Measurements from ENCODE around the gene PRF1.
"Not testable (repeated sequence)": the region's sequence is repeated elsewhere in the genome, so short reads cannot be mapped to it uniquely, and the experiment has no call there.

Gene PRF1

DNA sequence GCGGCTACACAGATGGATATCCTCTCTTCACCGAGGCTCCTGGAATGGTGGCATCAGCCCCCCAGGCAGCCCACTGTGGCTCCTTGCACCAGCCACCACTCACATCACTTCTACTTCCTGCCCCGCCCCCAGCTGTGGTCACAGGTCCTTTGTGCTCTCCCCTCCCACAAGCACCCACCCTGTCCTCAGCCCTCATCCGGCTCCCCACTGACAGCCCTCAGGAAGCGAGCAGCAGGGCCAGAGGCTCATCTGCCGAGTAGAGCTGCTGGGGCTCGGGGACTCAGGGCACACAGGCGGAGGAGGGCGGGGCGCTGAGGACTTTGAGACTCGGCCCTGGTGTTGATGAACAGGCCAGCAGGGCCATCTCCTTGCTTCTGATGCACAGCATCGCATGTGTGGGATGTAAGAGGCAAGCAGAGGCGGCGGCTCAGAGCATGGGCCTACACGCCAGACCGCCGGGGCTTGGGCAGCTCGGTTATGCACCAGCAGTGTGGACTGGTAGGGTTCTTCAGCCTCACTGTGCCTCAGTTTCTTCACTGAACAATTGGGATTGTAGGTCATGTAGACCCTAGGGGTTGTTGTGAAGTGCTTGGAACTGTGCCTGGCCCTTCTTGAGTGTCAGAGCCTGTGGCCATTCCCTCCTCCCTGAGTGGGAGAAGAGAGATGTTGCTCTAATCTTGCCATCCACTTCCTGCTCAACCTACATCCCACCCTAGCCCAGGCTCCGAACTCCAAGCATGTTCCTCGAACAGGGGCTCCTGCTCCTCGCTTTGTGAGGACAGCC, at the start of gene PRF1:
Gene PRF1, minus strand, starts transcription at position 77 of the 784 bp plus-strand sequence. CDS start 1,839 bp downstream, outside the sequence.
- no peak for DNase-seq

DNA sequence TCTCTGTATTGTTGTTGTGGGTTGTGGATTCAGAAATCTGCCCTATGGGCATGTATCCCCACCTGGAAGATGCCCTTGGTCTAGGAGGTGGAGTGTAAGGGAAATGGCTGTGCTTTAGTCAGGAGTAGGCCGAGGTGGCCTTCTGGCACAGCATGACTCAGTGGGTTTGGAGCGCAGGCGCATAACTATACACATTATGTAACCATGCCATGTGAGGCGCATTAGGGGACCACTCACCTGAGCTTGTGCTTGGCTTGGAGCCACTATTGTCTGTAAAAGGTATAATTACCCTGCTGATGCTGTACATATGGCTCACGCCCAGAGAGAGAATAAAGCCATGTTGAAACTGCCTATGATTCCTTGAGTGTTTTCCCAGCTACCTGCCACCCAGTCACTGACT, 49.1 kb upstream of the PRF1 start:
- no peak for DNase-seq

DNA sequence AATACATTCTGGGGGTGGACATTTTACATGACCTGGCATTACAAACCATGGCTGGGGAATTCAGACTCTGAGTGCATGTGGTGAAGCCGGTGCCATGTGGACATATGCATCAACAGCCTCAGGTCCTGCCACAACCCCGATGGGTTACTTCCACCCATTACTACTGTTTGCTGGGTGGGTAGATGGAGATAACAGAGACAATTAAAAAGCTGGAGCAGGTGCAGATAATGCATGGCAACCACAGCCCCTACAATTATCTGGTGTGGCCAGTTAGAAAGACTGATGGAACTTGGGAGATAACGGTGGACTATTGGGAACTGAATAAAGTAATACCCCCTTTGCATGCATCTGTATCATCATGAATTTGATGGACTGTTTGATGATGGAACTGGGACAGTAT, 48.2 kb upstream of the PRF1 start:
- no peak for DNase-seq

DNA sequence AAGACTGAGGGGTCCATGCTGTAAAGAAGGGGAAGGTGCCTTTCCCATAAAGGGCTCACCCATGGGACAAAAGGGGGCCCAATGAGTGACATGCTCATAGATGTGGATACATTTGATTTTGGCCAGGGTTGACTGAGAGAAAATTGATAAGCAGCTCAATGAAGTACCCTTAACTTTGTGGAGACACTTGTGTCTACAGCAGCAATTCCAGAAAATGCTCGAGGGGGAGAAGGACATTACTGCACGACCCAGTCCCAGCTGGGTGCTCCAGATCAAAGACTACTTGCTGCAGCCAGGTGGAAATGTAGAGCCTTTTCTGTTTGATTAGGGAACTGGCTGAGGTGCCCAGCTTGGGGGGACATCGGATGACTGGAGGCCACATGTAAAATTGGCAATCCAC, 47.6 kb upstream of the PRF1 start:
- no peak for DNase-seq

DNA sequence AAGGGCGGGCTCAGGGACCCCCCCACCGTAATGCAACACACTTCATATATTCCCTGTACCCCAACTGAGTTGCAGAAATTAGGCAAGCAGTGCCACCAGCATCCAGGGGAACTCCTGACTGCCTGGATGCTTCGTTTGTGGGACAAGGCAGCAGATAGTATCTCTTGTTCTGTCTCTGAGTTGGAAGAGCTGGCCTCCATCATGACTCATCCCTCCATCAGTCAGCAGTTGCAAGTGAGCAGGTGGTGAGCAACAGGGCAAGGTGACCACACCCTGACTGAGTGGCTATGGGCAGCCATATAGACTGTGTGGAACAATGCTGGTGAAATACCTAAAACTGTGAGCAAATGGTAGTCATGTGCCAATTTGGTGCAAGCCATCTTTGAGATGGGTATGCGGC, 47.0 kb upstream of the PRF1 start:
- DNase-seq, result no peak

DNA sequence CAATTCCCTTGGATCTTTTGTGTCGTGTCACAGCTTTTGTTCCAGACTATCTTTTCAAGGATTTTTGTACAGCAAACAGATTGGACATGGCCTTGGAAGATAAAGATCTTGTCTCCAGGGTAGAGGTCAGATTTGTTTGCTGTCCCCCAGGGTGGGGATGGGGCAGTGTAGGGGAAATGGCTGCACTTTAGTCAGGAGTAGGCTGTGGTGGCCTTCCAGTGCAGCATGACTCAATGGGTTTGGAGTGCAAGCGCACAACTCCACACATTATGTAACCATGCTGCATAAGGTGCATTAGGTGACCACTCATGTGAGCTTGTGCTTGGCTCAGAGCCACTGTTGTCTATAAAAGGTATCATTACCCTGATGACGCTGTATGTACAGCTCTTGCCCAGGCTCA, 45.9 kb upstream of the PRF1 start:
- no peak for DNase-seq

DNA sequence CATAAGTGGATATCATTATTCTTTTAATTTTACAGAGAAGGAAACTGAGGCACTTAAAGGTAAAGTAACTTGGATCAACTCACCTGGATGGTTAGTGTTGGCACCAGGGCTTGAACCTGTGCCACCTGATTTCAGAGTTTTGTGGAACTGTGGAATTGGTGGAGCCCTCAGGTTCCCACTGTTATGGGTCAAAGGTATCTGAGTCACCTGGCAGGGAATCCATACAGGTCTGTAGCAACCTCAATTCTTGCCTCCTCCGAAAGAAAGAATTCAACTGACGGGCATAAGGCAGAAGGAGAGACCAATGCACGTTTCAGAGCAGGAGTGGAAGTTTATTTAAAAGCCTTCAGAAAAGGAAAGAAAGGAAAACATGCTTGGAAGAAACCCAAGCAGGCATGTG, 44.5 kb upstream of the PRF1 start:
- no peak for DNase-seq

DNA sequence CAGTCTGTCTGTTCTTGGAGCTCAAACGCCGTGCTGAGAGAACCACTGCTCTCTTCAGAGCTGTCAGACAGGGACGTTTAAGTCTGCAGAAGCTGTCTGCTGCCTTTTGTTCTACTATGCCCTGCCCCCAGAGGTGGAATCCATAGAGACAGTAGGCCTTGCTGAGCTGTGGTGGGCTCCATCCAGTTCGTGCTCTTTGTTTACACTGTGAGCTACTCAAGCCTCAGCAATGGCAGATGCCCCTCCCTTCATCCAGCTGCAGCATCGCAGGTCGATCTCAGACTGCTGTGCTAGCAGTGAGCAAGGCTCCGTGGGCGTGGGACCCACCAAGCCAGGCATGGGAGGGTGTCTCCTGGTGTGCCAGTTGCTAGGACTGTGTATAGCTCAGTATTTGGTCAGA, 42.4 kb upstream of the PRF1 start:
- not testable (repeated sequence) for DNase-seq

DNA sequence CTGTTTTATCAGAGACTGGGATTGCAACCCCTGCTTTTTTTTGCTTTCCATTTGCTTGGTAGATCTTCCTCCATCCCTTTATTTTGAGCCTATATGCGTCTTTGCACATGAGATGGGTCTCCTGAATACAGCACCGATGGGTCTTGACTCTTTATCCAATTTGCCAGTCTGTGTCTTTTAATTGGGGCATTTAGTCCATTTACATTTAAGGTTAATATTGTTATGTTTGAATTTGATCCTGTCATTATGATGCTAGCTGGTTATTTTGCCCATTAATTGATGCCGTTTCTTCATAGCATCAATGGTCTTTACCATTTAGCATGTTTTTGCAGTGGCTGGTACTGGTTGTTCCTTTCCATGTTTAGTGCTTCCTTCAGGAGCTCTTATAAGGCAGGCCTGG, 40.7 kb upstream of the PRF1 start:
- not testable (repeated sequence) for DNase-seq

DNA sequence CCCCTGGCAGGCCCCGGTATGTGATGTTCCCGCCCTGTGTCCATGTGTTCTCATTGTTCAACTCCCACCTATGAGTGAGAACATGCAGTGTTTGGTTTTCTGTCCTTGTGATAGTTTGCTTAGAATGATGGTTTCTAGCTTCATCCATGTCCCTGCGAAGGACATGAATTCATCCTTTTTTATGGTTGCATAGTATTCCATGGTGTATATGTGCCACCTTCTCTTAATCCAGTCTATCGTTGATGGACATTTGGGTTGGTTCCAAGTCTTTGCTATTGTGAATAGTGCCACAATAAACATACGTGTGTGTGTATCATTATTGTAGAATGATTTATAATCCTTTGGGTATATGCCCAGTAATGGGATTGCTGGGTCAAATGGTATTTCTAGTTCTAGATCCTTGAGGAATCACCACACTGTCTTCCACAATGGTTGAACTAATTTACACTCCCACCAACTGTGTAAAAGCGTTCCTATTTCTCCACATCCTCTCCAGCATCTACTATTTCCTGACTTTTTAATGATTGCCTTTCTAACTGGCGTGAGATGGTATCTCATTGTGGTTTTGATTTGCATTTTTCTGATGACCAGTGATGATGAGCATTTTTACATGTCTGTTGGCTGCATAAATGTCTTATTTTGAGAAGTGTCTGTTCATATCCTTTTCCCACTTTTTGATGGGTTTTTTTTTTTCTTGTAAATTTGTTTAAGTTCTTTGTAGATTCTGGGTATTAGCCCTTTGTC, 37.3 kb upstream of the PRF1 start:
- DNase-seq, result not testable (repeated sequence)

DNA sequence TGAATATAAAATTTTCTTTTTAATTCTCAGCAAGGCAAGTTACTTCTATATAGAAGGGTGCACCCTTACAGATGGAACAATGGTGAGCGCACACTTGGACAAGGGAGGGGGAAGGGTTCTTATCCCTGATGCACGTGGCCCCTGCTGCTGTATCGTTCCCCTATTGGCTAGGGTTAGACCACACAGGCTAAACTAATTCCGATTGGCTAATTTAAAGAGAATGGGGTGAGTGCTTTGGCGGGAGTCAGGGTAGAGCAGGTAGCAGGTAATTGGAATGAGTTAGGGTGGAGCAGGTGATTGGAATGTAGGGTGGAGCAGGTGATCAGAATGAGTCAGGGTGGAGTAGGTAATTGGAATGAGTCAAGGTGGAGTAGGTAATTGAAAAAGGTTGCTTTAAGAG, 32.0 kb upstream of the PRF1 start:
- DNase-seq, result not testable (repeated sequence)

DNA sequence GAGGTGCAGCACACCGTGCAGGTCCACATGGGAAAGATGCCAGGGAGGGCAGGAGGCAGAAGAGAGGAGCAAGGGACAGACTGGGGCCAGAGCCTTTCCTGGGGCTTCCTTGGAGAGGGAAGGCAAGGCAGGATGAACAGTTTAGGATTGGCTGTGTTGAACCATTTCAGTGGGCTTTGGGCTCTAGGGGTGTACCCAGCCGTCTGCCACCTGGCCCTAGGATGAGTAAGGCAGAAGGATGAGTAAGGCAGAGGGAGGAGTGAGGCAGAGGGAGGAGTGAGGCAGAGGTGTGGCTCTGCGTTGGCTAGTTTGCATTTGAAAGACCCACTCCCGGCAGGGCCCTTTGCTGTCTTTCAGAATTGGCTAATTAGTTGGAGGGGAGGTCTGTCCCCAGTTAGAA, 31.5 kb upstream of the PRF1 start:
- DNase-seq, result no peak

DNA sequence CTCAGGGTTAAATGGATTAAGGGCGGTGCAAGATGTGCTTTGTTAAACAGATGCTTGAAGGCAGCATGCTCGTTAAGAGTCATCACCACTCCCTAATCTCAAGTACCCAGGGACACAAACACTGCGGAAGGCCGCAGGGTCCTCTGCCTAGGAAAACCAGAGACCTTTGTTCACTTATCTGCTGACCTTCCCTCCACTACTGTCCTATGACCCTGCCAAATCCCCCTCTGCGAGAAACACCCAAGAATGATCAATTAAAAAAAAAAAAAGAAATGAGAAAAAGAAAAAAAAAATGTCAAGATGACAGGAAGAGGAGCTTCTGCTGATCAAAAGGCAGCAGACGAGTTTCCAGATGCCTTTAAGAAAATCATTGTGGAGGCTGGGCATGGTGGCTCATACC, 29.2 kb upstream of the PRF1 start:
- not testable (repeated sequence) for DNase-seq

DNA sequence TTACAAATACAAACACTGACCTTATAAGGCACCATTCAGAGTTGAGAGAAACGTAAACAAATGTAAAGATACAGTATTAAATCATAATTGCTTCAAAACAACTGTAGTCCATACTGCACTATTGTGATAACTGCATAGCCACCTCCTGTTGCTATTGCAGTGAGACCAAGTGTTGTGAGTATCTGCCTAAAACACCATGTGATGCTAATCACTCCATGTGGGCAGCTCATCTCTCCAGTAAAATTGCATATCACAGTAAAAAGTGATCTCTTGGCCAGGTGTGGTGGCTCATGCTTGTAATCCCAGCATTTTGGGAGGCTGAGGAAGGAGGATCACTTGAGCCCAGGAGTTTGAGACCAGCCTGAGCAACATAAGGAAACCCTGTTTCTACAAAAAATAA, 26.8 kb upstream of the PRF1 start:
- DNase-seq, result no peak

DNA sequence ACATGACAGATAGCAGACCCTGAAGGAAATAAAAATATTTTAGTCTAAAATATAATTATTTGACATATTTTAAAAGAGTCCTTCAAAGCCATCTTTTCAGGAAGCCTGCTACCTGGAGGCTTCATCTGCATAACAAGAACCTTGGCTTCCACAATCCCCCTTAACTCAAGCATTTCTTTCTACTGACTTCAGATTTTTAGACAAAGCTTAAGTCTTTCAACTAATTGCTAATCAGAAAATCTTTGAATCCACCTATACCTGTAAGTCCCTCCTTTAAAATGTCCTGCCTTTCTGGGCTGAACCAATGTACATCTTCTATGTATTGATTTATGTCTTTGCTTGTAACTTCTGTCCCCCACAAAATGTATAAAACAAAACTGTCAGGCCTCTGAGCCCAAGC, 23.5 kb upstream of the PRF1 start:
- no peak for DNase-seq

DNA sequence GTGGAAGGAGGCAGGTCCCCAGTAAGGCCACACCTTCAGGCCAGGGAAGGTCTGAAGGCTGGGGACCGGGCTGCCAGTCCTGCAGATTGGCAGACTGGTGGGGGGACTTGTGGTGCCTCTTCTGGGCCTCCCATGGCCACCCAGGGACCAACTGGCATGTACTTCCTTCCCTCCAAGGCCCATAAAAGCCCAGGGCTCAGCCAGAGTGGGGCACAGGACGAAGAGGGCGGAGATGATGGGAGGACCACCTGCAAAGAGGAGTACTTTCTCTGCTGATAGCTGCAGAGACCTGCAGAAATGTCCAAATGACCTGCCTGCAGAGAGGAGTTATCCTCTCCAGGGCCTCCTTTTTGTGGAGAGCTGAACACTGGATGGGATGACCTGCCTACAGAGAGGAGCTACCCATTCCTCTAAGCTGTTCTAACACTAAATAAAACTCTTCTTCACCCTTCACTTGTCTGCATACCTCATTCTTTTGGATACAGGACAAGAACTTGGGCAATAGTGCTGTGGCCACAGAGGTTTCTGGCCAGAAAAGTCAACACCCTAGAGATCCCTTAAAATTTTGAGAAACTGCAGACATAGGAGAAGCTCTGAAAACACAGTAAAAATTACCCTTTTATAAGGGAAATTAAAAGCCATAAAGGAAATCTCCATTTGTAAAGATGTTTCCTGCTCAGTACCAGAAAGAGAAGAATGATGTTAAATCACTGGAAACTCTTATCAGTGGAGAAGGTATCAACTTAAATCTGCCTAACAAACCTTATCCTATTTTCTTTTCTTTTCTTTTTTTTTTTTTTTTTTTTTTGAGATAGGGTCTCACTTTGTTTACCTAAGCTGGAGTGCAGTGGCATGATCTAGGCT, 20.7 kb upstream of the PRF1 start:
- no peak for DNase-seq

DNA sequence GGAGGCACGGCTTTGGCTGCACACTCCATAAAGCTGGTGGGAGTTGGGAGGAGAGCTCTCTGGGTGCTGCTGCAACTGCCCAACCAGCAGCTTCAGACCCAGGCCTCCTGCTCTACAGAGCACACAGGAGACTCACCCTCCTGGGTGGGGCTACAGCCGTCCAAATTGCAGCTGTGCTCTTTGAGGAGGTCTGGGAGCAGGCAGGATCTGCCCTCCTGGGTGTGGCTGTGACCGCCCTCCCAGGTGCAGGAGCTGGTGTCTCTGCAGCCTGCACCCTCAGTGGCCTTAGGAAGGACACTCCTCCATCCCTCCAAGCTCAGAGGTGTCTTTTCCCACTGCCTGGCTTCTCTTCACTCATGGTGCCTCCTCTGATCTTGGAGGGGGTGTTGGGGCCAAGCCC, 20.0 kb upstream of the PRF1 start:
- no peak for DNase-seq

DNA sequence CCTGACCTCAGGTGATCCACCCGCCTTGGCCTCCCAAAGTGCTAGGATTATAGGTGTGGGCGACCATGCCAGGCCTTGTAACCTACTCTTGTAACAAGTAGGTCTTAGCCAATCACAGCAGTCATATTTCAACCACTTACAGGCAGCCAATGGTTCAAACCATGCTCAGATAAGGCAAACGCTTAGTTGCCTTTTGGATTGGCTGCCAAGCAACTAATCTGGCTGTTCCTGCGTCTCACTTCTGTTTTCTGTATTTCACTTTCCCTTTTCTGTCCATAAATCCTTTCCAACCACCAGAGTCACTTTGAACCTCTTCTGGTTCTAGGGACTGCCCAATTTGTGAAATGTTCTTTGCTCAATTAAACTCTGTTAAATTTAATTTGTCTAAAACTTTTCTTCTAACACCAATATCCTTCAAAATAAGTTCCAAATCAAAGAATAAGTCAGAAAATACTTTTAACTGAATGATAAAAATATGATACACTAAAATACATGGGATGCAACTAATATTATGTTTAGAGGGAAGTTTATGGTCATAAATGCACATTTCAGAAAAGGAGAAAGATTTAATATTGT, 19.1 kb upstream of the PRF1 start:
- DNase-seq, result no peak

DNA sequence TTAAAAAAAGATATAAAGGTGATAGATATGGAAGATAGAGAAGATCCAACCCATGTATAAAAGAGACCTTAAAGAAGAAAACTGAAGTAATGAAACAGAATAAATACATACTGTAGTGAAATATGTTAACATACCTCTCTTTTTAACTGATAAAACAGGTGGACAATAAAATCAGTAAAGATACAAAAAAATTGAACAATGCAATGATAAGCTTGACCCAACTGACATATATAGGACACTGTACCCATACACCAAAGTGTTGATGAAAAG, 17.4 kb upstream of the PRF1 start:
- no peak for DNase-seq

DNA sequence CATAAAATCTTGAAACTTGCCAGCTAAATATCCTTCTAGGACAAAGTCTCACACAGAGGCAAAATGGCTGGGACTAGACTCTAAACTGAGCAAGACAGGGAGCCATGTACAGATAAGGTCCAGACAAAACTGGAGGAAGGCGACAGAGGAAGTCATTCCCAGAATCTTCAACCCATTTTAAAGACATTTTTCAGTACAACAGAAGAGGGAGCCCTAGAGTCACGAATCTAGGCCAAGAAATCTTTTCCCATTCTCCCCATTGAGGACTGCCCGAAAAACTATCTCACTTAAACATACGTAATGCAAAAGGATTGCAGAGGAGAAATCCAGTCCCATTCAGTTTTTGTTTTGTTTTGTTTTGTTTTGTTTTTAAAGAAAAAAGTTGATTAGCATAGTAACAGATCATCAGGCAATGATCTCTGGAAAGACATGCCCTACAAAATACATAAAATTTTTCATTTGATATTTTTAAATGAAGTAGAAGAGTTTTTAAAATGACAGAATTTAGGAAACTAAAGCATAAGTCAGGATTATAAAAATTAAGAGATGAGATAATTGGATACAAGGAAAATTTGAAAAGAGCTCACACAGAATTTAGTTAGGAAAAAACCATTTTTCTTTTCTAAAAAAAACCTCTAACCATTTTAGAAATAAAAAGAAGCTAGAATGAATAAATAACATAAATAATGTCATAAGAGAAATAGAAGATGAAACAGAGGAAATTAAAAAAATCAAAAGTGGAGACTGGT, 16.9 kb upstream of the PRF1 start:
- no peak for DNase-seq

DNA sequence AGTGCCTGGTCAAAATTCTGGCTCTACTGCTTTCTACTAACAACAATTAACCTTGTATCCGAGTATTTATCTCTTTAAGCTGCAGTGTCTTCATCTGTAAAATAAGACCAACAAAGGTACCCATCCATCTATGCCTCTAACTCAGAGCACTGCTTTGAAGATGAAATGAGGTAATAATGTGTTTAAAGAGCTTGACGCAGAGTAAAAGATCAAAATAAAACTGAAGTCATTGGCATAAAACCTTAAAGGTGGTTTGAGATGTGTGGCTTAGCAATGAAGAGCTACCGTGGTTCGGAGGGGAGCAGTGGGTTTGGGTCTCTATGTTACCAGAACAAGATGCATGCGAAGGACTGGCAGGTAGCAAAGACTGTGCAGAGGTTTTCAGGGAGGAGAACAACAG, 16.1 kb upstream of the PRF1 start:
- DNase-seq, result no peak

DNA sequence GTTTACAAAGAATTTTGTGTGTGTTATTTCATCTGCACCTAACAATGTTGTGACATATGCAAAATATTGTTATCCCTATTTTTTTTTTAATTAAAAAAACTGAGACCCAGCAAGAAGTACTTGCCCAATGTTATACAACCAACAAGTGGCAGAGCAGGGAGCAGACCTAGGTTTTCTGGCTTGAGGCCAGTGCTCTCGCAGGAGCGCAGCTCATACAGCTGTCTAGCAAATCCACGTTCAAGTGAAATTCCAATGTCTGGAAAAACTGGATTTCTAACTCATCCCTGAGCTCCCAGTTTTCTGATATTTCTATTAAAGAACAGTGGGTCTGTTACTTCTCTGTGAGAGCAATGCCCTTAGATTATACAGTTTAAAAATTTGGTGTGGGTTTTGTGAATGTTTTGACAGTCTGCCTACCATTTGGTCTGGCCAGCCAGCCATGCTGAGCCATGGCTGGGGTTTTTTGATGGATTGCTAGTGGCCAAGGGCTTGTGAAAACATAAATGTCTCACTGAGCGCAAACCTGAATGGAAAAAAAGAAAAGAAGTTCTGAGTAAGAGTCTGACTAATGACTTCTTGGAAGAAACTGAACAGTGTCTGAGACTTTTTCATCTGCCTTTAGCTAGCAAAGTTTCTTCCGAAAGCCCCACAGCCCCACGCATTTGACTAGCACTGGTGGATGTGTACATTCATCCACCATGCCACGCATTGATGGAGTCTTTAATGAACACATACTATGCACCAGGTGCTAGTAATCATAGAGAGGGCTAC, 15.4 kb upstream of the PRF1 start:
- no peak for DNase-seq
